ENCODE data around the gene GPR107. TPM values are rescaled to one million over a fixed set of nuclear protein-coding genes. Genes with fewer than 3 reads are reported as not detected.

The GPR107 gene
- total and polyA plus RNA-seq, 7 donors: 3.6 to 34.1 (median 19.6) TPM

GRCh38 chr9:130137641-130138081 is 84.0 kb downstream of the GPR107 start:
- Histone ChIP-seq H3K27ac (peak overlapping the region; percentile 74 to 93 (median 89)), H3K9me3 (no peaks in the 10 kb centered on the region), H3K4me1 (peaks cover 0 to 56% (median 39%) of the 10 kb centered on the region in 4 donors), H3K36me3 (peaks cover 0 to 8% (median 4%) of the 10 kb centered on the region in 4 donors), H3K27me3 (no peaks in the 10 kb centered on the region), H3K4me3 (no peak overlapping the region)
- no peak for TF ChIP-seq POLR2A (IDR thresholded peaks at IDR 0.05)
- TF ChIP-seq POLR2AphosphoS5 (IDR thresholded peaks at IDR 0.05): no peak
- TF ChIP-seq EP300 (IDR thresholded peaks at IDR 0.05): no peak
- TF ChIP-seq CTCF (IDR thresholded peaks at IDR 0.05): no peak
- no peak for DNase-seq
- 93% methylated on average over 11 of the region's 11 CpGs for WGBS, 2 donors
- intact Hi-C loops (cut with DNase I): loop anchor here (2.0 kb wide), 2 partner anchors 19 to 35 kb away; partner anchors contain the start of gene NCS1

GRCh38 chr9:130138171-130138653 is 84.5 kb downstream of the GPR107 start:
- no peaks in the 10 kb centered on the region for H3K27me3 ChIP-seq
- DNase-seq: peak; percentile 87
- WGBS, 2 donors: 62 to 64% methylated on average over 10 of the region's 10 CpGs

GRCh38 chr9:130138791-130139190 is 85.1 kb downstream of the GPR107 start:
- H3K4me3 ChIP-seq: no peak overlapping the region
- peaks cover 0 to 8% (median 4%) of the 10 kb centered on the region in 4 donors for H3K36me3 ChIP-seq
- DNase-seq: peak; percentile 97
- TF ChIP-seq CTCF (IDR thresholded peaks at IDR 0.05) (no peak), POLR2AphosphoS5 (IDR thresholded peaks at IDR 0.05) (peak; percentile 66 to 84 (median 76)), EP300 (IDR thresholded peaks at IDR 0.05) (peak in 2 of 4 donors; percentile 45 to 69)
- H3K9me3 ChIP-seq: no peaks in the 10 kb centered on the region
- peaks cover 0 to 67% (median 51%) of the 10 kb centered on the region in 4 donors for H3K4me1 ChIP-seq
- no peaks in the 10 kb centered on the region for H3K27me3 ChIP-seq
- intact Hi-C loops (cut with DNase I): loop anchor here (2.0 kb wide), 2 partner anchors 20 to 34 kb away; partner anchors contain the start of gene NCS1
- 68 to 81% methylated on average over 6 of the region's 6 CpGs for WGBS, 2 donors
- peak overlapping the region; percentile 74 to 93 (median 89) for H3K27ac ChIP-seq

More at GRCh38 chr9:130138171-130138653, 84.5 kb downstream of the GPR107 start:
- H3K27ac ChIP-seq: peak overlapping the region; percentile 74 to 93 (median 89)
- peaks cover 0 to 61% (median 45%) of the 10 kb centered on the region in 4 donors for H3K4me1 ChIP-seq
- H3K4me3 ChIP-seq: no peak overlapping the region
- TF ChIP-seq POLR2AphosphoS5 (IDR thresholded peaks at IDR 0.05) (peak in 1 of 4 donors; percentile 73), EP300 (IDR thresholded peaks at IDR 0.05) (peak in 1 of 4 donors; percentile 50), CTCF (IDR thresholded peaks at IDR 0.05) (no peak), POLR2A (IDR thresholded peaks at IDR 0.05) (no peak)
- intact Hi-C loops (cut with DNase I): loop anchor here (2.0 kb wide), 2 partner anchors 19 to 35 kb away; partner anchors contain the start of gene NCS1
- H3K9me3 ChIP-seq: no peaks in the 10 kb centered on the region
- peaks cover 0 to 8% (median 4%) of the 10 kb centered on the region in 4 donors for H3K36me3 ChIP-seq

- DNase-seq: no peak
- intact Hi-C loops (cut with DNase I): loop anchor here (2.0 kb wide), 2 partner anchors 20 to 34 kb away; partner anchors contain the start of gene NCS1
- peaks cover 0 to 8% (median 4%) of the 10 kb centered on the region in 4 donors for H3K36me3 ChIP-seq
- no peaks in the 10 kb centered on the region for H3K9me3 ChIP-seq
- peak overlapping the region; percentile 74 to 93 (median 89) for H3K27ac ChIP-seq
- no peaks in the 10 kb centered on the region for H3K27me3 ChIP-seq
- H3K4me3 ChIP-seq: no peak overlapping the region
- H3K4me1 ChIP-seq: peaks cover 0 to 72% (median 55%) of the 10 kb centered on the region in 4 donors
- WGBS, 2 donors: 95 to 96% methylated on average over 10 of the region's 10 CpGs
- no peak for TF ChIP-seq POLR2AphosphoS5 (IDR thresholded peaks at IDR 0.05)
- no peak for TF ChIP-seq CTCF (IDR thresholded peaks at IDR 0.05)
- no peak for TF ChIP-seq EP300 (IDR thresholded peaks at IDR 0.05)
- no peak for TF ChIP-seq POLR2A (IDR thresholded peaks at IDR 0.05)
Observed at GRCh38 chr9:130139251-130139650, 85.5 kb downstream of the GPR107 start.
